GM03348 (cell line): ENCODE measurements around the gene PPP2CA.
A peak's percentile ranks its signal among the peaks of the same experiment; 100 is the strongest.
"Not testable (repeated sequence)": the region's sequence is repeated elsewhere in the genome, so short reads cannot be mapped to it uniquely, and the experiment has no call there.

ENCODE experiments used
- DNase-seq: peaks from one replicate; pipeline ENCODE4 v3.0.0; 2012; ENCODE audit warnings: low spot score

Gene PPP2CA

DNA sequence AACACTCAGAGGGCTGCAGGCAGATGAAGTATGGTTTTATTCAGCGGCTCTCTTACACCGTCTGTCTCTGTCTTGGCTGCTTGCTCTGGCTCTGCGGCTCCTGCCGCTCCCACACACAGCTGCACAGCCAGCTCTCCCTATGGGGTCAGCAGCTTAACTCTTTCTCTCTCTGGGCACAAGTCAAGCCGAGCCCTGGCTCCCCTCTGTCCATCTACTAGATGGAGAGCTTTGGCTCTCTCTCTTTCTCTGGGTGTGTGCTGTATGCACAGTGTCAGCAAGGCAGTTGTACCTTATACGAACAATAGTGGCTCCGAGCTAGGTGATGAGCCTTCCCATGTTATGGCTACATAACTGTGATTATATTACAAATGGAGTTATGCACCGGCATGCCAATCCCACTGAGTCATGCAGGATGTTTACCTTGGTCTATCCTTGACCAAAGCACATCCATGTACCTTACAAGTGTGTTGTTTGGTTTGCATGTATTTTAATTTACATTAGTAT is 19.3 kb upstream of the PPP2CA start:
- peak; percentile 39 for DNase-seq

DNA sequence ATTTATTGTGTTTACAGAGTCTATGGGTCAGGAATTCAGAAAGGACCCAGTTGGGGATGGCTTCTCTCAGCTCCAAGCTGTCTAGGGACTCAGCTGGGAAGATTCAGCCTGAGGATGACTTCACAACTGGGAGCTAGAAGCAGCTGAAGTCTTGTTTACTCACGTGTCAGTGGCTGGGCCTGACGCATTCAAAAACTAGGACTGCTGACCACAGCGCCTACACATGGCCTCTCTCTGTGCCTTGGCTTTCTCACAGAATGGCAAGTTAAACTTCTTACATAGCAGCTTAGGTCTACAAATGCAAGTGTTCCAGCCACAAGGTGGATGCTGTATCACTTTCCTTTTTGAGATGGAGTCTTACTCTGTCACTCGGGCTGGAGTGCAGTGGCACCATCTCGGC is 16.3 kb upstream of the PPP2CA start:
- no peak for DNase-seq

DNA sequence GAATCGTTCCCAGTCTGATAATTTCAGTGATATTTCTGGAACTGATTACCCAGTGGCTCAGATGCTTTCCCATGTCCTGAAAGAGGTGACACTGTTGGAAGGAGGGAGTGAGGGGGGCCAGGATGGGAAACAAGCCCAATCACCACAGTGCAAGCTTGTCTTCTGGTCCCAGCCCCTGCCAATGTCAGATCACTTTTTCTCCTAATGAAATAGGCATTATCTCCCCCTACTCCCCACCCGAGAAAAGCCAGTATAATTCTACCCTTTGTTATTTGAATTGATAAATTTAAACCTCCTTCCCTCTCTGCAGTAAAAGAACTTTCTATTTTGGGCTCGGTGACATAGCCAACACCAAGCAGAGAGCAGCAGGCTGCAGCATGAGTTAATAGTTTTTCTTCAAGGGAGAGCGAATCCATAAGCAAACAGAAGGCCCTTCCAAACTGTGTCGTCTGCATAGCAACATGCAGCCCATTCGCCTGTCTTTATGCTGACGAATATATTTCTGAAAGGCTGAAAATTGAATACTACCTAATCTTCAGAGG is 14.6 kb upstream of the PPP2CA start:
- no peak for DNase-seq

DNA sequence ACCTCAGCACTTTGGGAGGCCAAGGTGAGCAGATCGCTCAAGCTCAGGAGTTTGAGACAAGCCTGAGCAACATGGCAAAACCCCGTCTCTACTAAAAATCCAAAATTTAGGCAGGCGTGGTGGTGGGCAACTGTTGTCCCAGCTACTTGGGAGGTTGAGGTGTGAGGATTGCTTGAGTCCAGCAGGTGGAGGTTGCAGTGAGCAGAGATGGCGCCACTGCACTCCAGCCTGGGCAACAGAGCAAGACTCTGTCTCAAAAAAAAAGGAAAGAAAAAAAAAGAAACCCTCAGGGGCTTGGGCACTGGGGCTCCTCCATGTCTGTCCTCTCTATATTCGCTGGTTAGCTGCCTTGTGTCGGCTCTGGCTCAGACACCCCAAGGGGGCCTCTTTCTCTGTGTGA is 10.9 kb upstream of the PPP2CA start:
- no peak for DNase-seq

DNA sequence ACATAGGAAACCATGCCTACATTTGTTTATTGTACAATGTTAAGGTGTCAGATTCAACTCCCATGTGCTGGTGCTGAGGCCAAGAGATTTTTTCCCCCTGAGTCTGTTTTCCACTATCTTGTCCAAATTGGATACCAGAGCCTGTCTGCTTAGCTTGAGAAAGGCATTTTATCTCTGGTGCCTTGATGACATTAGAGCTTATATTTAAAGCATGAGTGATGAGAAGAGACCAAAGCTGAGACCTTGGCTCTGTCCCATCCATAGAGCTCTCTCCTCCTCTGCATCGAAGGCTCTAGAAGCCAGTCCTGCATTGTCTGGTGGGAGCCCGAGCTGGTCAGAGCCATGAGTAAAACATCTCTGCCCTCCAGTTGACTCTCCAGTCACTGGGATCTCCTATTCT is 10.4 kb upstream of the PPP2CA start:
- no peak for DNase-seq

DNA sequence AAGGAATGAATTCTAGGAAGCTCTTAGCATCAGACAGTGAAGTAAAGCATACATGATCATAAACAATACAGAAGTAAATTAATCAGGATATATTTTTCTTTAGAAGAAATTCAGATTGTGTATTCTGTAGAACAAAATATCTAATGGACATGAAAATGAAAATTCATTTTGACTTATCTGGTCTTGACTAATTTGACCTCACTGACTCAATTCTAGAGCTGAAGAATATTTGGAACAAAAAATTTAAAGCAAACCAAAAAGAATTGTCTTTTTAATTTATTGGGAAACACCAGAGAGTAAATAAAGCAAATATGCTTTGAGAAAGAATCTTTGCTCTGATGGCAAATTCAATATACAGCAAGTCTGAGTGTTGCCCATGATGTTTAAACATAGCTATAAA is 2.8 kb upstream of the PPP2CA start:
- DNase-seq, result no peak

DNA sequence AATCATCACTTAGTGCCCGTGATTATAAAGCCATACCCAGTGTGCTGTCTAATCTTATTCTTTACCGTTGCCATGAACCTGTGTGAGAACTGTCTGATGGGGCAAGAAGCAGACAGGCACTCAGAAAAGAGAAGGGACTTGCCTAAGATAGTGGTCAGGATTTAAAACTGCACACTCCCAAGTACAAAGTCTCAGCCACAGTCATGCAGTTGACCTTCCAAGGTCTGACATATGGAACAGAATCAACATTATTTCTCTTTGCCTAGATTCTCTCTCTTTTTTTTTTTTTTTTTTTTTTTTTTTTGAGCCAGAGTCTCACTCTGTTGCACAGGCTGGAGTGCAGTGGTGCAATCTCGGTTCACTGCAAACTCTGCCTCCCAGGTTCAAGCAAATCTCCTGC is 1.9 kb upstream of the PPP2CA start:
- DNase-seq, result no peak

DNA sequence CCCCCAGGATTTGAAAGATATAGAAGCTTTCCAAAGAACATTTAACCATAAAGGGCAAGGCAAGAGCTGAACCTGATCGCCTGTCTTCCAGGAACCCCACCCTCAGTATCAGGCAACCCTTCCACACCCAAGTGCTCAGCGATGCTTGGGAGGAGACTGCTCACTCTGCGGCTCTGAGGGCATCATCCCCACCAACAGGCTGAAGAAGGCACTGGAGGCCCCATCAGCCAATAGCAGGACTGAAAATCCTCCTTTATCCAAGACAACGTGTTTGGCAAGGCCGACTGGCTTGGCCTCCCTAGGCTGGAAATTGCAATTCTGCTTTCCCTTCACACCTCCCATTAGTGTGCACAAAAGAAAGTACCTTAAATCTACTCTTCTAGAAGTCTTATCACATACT is 1.4 kb upstream of the PPP2CA start:
- peak; percentile 26 for DNase-seq

DNA sequence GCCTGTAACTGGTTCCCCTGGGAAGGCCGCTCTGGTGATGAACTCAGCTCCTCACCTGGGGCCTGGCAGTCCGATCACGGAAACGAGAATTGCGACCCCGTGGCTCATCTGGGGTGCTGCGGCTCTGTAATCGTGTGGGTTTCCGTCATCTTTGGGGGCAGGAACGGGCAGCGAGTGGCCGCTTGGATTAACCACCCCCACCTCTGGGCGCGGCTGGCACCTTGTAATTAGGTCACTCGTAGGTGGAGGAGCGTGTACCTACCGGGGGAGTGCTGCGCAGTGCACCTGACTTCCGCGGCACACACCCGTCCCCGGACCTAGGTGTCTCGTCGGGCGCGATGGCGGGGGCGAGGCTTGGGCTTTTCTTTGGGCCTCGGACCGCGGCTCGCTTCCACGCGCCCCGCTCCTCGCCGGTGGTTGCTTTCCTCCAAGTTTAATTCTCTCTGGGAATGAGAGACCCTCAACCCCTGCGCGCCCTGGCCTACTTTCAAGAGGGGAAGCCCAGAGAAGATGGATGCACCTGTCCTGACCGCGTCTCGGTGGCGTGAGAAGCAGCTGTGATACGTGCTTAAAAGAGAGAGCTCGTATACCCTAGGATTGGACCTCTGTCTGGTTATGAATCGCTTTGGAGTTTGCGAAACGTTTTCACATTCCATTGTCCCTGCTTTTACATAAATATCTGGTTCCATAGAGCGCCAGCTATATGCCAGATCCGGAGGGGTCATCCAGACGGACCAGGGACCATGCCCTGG is 744 bp upstream of the PPP2CA start:
- DNase-seq, result no peak

DNA sequence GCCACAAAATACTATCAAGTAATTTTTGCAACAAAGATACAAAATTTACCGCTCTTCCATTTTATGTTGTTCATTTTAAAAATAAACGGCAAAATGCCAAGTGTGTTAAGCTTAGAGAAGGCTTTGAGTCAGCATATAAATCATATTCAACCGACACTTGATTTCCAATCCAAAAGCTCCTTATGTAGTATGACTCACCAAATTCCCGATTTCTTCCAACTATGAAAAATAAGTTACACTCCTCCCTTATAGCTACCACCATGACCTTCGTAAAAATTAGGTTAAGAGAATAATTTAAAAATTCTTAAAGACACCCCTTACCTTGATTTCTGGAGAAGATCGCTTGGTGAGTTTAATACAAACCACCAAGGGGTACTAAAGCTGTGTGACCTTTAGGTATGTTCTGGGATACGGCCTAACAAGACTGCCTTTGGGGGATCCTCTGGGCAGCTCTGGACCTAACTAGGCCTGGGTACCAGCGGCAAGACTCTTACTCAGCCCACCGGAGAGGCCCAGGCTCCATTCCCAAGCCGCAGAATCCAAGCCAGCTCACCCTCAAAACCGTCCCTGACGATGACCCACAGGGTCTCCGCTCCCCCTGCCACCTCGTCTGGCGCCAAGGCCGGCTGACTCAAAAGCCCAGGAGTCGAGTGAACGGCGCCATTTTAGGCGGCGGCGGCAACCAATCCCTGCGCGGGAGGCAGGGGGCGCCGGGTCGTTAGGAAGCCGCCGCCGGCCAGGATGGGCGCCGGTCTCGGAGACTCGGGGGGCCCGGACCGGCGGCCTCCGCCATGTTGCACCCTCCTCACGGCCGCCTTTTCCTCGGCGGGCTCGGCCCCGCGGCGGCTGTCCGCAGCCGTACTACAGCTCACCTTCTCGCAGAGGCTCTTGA is 739 bp downstream of the PPP2CA start:
- peak; percentile 82 for DNase-seq

DNA sequence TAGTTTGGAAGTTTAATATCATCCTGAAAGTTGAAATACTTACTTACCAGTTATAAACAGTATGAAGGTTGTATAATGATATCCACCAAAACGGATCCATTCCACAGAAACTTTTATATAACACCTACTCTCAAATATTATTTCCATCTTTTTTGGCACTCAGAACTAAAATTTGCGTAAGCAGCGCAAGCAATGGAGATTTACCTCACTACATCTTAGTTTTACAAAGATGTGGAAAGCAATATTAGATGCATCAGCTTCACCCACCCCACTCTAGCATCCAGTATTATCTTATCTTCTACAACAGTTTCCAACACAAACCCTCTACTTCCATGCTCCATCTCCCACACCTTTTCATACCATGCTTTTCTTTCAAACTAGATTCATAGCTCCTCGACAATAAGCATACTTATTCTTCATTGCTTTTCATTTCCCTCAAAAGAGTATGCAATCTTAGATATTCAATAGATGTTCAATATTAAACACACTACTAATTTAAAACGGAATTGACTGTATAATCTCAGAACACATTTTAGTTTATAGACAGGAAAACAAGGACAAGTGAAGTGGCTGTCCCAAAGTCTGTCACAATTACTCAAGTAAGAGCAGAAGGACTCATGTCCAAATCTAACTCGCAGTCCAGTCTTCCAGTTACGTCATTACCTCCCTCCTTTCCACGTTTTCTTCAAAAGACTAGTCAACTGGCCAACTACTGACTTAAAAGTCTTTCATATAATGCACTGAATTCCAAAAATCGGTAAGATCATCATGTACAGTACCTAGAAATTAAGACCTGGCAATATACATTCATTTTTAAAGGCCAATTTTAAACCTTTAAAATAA is 2.2 kb downstream of the PPP2CA start:
- DNase-seq, result no peak

DNA sequence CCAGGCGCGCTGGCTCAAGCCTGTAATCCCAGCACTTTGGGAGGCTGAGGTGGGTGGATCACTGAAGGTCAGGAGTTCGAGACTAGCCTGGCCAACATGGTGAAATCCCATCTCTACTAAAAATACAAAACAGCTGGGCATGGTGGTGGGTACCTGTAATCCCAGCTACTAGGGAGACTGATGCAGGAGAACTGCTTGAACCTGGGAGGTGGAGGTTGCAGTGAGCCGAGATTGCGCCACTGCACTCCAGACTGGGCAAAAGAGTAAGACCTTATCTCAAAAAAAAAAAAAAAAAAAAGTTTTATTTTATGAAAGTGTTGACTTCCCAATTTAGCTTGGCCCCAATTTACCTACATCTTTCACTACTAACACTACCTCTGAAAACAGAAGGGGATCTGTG is 4.2 kb downstream of the PPP2CA start:
- DNase-seq, result not testable (repeated sequence)

DNA sequence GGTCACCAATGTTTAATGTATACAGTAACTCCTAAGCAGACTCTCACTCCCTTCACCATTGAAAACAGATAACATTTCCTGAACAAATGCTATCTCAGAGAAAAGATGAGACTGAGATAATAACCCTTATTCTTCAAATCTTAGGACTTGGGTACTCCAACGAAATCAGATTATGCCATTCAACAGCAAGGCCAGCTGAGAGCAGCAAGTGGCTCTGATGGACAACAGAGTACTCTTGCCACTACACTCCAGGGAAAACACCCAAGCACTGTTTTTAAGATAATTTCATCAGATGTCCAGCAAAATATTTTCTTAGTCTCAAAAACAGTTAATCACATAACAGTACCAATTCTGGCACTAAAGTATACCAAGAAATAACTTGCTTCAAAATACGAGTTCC is 10.1 kb downstream of the PPP2CA start:
- no peak for DNase-seq

DNA sequence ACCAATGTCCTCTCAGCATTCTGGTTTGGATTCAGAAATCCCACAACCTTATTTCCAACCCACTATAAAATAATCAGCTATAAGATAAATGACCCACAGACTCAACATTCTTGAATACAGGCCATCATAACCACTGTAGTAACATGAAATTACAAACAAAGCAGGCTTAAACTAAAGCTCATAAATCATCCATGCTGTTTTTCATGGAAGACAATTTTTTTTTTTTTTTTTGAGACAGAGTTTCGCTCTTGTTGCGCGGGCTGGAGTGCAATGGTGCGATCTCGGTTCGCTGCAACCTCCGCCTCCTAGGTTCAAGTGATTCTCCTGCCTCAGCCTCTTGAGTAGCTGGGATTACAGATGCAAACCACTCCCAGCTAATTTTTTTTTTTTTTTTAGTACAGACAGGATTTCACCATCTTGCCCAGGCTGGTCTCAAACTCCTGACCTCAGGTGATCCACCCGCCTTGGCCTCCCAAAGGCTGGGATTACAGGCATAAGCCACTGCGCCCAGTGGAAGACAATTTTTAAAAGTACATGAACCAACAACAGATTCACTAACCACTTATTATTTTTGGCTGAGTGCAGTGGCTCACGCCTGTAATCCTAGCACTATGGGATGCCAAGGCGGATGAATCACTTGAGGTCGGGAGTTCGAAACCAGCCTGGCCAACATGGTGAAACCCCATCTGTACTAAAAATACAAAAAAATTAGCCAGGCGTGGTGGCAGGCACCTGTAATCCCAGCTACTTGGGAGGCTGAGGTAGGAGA is 14.4 kb downstream of the PPP2CA start:
- DNase-seq, result peak; percentile 6

DNA sequence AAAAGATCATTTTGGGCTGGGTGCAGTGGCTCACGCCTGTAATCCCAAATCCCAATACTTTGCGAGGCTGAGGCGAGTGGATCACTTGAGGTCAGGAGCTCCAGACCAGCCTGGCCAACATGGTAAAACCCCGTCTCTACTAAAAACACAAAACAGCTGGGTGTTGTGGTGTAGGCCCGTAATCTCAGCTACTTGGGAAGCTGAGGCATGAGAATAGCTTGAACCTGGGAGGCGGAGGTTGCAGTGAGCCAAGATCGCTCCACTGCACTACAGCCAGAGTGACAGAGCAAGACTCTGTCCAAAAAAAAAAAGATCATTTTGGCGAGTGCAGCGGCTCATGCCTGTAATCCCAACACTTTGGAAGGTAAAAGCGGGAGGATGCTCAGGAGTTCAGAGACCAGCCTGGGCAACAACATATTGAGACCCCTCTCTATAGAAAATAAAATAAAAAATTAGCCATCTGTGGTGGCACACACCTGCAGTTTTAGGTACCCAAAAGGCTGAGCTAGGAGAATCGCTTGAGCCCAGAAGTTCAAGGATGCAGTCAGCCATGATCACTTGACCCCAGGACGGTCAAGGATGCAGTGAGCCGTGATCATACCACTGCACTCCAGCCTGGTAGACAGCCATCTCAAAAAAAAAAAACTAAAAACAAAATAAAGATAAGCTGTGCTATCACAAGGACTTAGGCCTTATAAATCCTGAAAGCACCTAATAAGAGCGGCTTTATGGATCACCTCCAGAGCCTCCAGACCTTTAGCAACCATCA is 16.2 kb downstream of the PPP2CA start:
- no peak for DNase-seq

DNA sequence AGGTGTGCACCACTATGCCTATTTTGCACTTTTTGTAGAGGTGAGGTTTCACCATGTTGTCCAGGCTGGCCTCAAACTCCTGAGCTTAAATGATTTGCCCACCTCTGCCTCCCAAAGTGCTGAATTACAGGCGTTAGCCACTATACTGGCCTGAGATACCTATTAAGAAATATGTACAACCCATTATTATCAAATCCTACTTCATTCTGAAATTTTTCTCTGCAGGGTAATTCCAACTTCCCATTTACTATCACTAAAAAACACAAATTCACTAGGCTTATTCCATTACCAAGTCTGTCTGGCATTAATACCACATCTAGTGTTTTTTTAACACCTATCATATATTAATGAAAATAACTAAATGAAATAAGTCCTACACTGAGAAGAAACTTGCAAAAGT is 18.2 kb downstream of the PPP2CA start:
- no peak for DNase-seq

DNA sequence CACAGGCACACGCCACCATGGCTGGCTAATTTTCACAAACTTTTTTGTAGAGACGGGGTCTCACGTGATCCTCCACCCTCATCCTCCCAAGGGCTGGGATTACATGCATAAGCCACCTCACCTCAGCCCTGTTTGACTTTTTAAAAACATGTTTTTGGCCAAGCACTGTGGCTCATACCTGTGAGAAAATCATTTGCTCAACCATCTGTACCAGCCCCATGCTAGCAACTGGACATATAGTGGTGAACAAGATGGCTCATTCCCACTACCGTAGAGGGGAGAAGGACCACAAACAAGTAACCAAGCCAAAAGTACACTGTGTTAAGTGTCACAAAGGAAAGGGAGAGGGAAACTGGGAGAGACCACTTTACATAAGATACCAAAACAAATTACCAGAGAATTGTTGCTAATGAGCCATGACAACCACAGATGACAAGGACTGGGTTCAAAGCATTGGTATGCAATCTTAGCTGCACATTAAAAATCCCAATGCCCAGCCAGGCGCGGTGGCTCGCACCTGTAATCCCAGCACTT is 19.2 kb downstream of the PPP2CA start:
- no peak for DNase-seq

DNA sequence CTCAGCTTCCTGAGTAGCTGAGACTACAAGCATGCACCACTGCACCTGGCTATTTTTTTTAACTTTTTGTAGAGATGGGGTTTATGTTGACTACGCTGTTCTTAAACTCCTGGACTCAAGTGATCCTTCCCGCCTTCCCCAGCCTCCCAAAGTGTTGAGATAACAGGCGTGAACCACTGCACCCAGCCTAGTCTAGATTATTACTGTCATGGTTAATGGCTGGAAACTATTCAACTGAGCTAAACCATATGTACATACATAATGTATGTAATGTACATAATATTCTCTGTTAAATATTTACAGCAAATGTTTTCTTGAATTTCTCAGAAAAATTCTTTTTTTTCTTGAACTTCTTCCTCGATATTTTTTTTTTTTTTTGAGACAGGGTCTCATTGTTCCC is 21.3 kb downstream of the PPP2CA start:
- DNase-seq, result no peak

DNA sequence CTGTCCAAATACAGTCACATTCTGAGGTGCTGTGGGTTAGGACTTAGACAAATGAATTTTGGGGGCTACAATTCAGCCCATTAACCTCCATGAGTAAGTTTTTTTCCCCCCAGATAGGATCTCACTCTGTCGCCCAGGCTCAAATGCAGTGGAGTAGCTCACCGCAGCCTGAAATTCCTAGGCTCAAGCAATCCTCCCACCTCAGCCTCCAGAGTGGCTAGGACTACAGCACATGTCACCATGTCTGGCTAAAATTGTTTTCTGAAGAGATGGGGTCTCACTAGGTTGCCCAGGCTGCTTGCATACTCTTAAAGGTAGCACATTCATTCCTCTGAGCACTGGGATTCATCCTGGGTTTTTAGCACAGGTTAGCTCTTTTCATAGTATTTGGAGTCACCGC is 22.2 kb downstream of the PPP2CA start:
- no peak for DNase-seq

DNA sequence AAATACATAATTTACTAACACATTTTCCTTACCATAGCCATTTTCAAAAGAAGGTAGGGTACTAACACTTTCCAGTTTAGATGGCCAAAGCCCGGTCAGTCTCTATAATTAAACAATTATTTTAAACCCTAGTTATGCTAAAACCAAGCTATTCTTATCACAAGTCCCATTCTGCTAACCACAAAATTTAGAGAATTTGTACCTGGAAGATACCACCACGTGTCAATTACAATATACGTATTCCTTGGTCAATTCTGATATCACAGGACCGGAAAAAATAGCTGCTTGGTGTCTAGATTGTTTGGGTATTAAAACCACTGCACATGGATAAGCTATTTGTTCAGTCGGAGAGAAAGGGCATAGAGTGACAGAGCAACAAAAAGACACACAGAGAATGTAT is 30.2 kb downstream of the PPP2CA start:
- DNase-seq, result no peak
